Stimulated activated CD8-positive, alpha-beta memory T cell treated with anti-CD3 and anti-CD28 coated beads, Interleukin-2, amount 100 ng/mL, for 48 hours (primary cell): Measurements from ENCODE around the gene PLEKHH3.
"Not testable (repeated sequence)": the region's sequence is repeated elsewhere in the genome, so short reads cannot be mapped to it uniquely, and the experiment has no call there.

ENCODE experiments used
- DNase-seq, 2 donors: peaks; one replicate each; pipeline ENCODE4 v3.0.0-alpha.2; 2020; ENCODE audit warnings: low read depth in 2 of 2

The PLEKHH3 gene

GRCh38 chr17:42629411-42630009, 47.3 kb downstream of the PLEKHH3 start:
- DNase-seq: no peak

- DNase-seq: not testable (repeated sequence)
Measured at GRCh38 chr17:42627032-42627764, 49.6 kb downstream of the PLEKHH3 start.

GRCh38 chr17:42623732-42624596, 52.8 kb downstream of the PLEKHH3 start:
- no peak for DNase-seq

GRCh38 chr17:42623271-42623670, 53.5 kb downstream of the PLEKHH3 start:
- DNase-seq: no peak

DNA sequence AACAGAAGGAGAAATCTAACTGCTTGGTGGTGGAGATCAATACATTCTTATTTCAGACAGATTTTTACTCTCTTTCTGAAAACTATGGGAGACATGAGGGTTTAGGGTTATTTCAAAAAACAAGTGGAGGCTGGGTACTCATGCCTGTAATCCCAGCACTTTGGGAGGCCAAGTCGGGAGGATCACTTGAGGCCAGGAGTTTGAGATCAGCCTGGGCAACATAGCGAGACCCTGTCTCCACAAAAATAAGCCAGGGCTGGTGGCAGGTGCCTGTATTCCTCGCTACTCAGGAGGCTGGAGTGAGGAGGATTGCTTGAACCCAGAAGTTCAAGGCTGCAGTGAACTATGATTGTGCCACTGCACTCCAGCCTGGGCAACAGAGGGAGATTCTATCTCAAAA, 54.8 kb downstream of the PLEKHH3 start:
- not testable (repeated sequence) for DNase-seq

DNA sequence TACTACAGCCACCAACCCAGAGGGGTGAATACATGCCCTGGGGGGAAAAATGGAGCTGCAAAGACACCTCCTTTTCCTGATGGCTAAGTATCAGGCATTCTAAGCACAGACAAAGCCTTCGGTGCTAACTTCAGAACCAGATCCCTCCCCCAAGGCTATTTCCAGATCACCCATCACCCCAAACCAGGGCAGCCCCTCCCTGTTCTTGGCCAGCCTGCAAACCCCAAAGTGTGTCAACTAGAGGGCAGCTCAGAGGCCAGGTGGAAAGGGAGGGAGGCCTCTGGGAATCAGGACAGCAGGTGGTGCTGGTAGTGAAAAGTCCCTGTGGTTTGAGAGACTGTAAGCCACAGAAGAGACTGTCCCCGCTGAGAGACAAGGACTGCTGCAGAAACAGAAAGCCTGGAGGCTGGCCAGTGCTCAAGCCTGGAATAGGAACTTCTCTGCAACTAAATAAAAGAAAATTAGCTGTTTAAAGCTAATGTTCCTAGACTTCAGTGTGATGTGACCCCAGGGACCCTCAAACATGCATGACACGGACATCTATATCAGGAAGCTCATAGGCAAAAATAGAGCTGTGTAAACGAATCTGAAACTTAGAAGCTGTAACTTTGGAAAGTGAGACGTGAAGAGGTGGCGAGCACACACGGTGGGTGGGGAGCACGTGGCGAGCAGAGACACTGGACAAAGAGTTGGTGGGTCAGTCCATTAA, 58.2 kb downstream of the PLEKHH3 start:
- DNase-seq: no peak

DNA sequence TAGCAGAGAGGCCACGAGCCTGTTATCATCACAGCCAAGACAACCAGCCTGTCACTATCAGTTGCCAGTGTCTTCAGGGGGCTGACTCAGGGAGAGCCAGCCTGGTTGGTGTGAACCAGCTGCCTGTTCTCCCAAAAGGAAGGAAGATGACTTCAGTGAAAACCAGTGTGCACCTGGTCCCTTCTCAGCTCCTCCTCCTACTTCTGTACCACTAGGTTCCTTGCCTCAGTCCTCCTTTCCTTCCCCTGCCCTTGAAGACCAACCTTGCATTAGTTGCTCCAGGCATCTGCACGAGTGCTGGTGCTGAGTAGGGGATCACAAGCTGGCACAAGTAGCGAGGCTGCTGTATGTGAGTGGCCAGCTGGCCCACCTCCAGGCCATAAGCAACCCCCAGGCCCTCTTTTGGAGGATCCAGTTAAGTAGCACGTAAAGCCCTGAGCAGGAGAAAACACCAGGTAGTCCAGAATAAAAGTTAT, 58.8 kb downstream of the PLEKHH3 start:
- DNase-seq: no peak
